Tibial nerve (tissue), 4 donors: Measurements from ENCODE around the gene ALK. TPM values are rescaled to one million over a fixed set of nuclear protein-coding genes. Genes with fewer than 3 reads are reported as not detected.

Experiments
- DNase-seq, 2 donors: peaks; one replicate each; pipeline ENCODE4 v3.0.0-alpha.2; 2019; ENCODE audit warnings: low spot score in 2 of 2
- H3K27ac ChIP-seq, 4 donors: fragments of 200-600 bp; sonication (generic) in 3 of 4; one replicate each; pipeline ENCODE4 v1.5.1; 2017 to 2019; ENCODE audit warnings: mild to moderate bottlenecking in 1 of 4
- H3K27me3 ChIP-seq, 2 donors: fragments of 200-600 bp; sonication (generic) in 1 of 2; one replicate each; pipeline versions ENCODE4 v1.5.1 to v1.6.0; 2017 to 2019
- H3K36me3 ChIP-seq, 3 donors: fragments of 200-600 bp; sonication (generic); one replicate each; pipeline ENCODE4 v1.5.1; 2018 to 2019
- H3K4me1 ChIP-seq, 4 donors: fragments of 200-600 bp; sonication (generic) in 3 of 4; one replicate each; pipeline ENCODE4 v1.5.1; 2017 to 2019
- H3K4me3 ChIP-seq, 4 donors: fragments of 200-600 bp; sonication (generic) in 3 of 4; one replicate each; pipeline ENCODE4 v1.5.1; 2017 to 2019; ENCODE audit warnings: mild to moderate bottlenecking in 1 of 4, moderate library complexity in 1 of 4
- H3K9me3 ChIP-seq, 4 donors: fragments of 200-600 bp; sonication (generic) in 3 of 4; one replicate each; pipeline ENCODE4 v1.5.1; 2017 to 2019
- EP300 ChIP-seq, 2 donors: sonication (generic); formaldehyde crosslinking; IDR thresholded peaks; one replicate each; pipeline ENCODE4 v1.6.1; 2017; ENCODE audit warnings: antibody characterized with exemption in 2 of 2, mild to moderate bottlenecking in 1 of 2
- POLR2A ChIP-seq, 2 donors: fragments of 450-650 bp; IDR thresholded peaks; one replicate each; pipeline ENCODE4 v1.6.1; 2017; ENCODE audit warnings: antibody characterized with exemption in 2 of 2, mild to moderate bottlenecking in 2 of 2, moderate library complexity in 2 of 2
- WGBS, 2 donors: methylation state at CpG; one replicate each; pipeline ENCODE4 v1.1.5; 2018; 5-methylcytosine and 5-hydroxymethylcytosine counted together
- total RNA-seq, 4 donors: library from RNA; depleted of rRNA; stranded (reverse); fragments of >200 nt; gene quantifications; one replicate each; pipeline ENCODE4 v1.1.0, GENCODE V29; 2016
- TF ChIP-seq, protein P1 (sequence below), 5 experiments: fragments of 200-600 bp in 3 of 5; fragments of 450-650 bp in 2 of 5; sonication (generic) in 3 of 5; IDR thresholded peaks; one replicate each; pipeline ENCODE4 v1.5.1; 2016 to 2019; ENCODE audit warnings: antibody characterized with exemption in 5 of 5, mild to moderate bottlenecking in 3 of 5, moderate library complexity in 2 of 5

ALK gene
- total RNA-seq, 4 donors from 2014 or later = 0.39 to 4.8 (median 0.66) TPM

DNA sequence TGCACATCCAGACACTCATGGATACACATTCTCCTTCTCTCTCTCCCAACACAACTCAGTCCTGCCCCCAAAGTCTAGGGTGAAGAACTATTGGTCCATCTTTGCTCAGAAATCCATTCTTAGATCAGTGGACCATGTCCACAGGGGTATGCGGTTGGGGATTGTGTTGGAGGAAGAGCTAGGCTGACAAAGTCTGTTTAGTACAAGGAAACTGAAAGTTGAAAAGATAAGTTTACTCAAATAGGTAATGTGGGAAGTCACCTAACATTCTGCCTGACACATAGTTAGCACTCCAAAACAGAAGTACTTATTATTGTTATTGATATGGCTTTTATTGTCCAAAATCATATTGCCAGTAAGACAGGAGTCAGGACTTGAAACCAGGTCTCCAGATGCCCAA, 55.9 kb downstream of the ALK start:
- TF ChIP-seq, protein P1, sequence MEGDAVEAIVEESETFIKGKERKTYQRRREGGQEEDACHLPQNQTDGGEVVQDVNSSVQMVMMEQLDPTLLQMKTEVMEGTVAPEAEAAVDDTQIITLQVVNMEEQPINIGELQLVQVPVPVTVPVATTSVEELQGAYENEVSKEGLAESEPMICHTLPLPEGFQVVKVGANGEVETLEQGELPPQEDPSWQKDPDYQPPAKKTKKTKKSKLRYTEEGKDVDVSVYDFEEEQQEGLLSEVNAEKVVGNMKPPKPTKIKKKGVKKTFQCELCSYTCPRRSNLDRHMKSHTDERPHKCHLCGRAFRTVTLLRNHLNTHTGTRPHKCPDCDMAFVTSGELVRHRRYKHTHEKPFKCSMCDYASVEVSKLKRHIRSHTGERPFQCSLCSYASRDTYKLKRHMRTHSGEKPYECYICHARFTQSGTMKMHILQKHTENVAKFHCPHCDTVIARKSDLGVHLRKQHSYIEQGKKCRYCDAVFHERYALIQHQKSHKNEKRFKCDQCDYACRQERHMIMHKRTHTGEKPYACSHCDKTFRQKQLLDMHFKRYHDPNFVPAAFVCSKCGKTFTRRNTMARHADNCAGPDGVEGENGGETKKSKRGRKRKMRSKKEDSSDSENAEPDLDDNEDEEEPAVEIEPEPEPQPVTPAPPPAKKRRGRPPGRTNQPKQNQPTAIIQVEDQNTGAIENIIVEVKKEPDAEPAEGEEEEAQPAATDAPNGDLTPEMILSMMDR (IDR thresholded peaks at IDR 0.05) = no peak
- TF ChIP-seq EP300 (IDR thresholded peaks at IDR 0.05) = no peak
- TF ChIP-seq POLR2A (IDR thresholded peaks at IDR 0.05) = no peak
- H3K36me3 ChIP-seq = no peaks in the 10 kb centered on the region
- DNase-seq = no peak
- H3K4me3 ChIP-seq = no peak overlapping the region
- H3K27me3 ChIP-seq = no peaks in the 10 kb centered on the region
- no peaks in the 10 kb centered on the region for H3K4me1 ChIP-seq
- H3K27ac ChIP-seq = no peak overlapping the region
- WGBS, 2 donors = 82 to 89% methylated on average over 1 of the region's 1 CpG
- H3K9me3 ChIP-seq = no peaks in the 10 kb centered on the region

DNA sequence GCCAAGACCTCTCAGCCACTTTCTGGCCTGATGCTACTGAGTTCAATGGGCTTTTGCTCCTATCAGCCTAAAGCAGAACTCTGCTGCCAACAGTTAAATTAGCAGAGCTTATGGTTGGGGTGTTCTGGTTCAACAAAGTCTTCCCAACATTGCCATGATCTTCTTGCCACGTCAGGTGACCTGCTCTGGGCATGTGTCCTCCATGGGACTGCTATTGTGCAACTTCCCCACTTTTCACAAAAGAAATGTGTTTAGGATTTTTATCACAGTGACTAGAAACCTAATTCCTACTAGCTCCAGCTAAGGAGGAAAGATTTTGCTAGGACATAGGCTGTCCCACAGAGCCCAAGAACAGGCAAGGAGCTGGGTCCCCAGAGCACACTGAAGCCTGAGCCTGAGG, 56.4 kb downstream of the ALK start:
- TF ChIP-seq POLR2A (IDR thresholded peaks at IDR 0.05) = no peak
- TF ChIP-seq, protein P1 (IDR thresholded peaks at IDR 0.05) = no peak
- TF ChIP-seq EP300 (IDR thresholded peaks at IDR 0.05) = no peak
- DNase-seq = peak in 1 of 2 donors; percentile 9
- no peak overlapping the region for H3K4me3 ChIP-seq
- no peaks in the 10 kb centered on the region for H3K27me3 ChIP-seq
- 0 to 33% methylated on average over 1 of the region's 1 CpG for WGBS, 2 donors
- H3K27ac ChIP-seq = no peak overlapping the region
- no peaks in the 10 kb centered on the region for H3K4me1 ChIP-seq
- no peaks in the 10 kb centered on the region for H3K36me3 ChIP-seq
- no peaks in the 10 kb centered on the region for H3K9me3 ChIP-seq

DNA sequence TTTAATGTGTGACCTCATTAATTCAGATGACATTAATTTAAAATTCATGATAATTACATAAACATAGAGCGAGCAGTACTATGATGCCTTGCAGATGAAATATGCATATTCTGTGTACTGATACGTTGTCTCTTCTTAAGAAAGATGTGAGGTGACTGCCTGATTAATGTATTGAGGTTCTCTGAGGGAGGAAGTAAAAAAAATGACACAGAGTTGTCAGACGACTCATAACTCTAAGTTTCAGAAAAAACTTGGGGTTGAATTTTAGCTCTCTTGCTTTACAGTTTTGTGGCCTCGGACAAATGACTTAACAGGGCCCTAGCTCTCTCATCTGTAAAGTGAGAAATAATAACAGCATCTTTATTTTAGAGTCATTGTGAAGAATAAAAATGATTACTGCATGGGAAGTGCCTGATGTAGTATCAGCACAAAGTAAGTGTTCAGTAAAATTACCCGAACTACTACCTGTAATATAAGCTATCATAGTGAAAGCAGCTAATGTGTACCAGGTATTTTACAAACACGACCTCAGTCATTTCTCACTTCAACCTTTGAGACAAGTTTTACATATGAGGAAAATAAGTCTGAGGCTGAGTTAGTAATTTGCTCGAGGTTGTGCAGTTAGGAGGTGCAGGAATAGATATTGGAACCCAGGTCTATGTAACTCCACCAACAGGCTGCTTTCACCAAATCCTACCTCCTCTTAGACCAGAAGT, 65.3 kb downstream of the ALK start:
- no peaks in the 10 kb centered on the region for H3K4me1 ChIP-seq
- WGBS, 2 donors = 86 to 88% methylated on average over 7 of the region's 7 CpGs
- no peak for TF ChIP-seq EP300 (IDR thresholded peaks at IDR 0.05)
- no peak for TF ChIP-seq POLR2A (IDR thresholded peaks at IDR 0.05)
- TF ChIP-seq, protein P1 (IDR thresholded peaks at IDR 0.05) = no peak
- H3K27ac ChIP-seq = no peak overlapping the region
- peaks cover 0 to 10% (median 0%) of the 10 kb centered on the region in 4 donors for H3K9me3 ChIP-seq
- DNase-seq = no peak
- H3K4me3 ChIP-seq = no peak overlapping the region
- no peaks in the 10 kb centered on the region for H3K27me3 ChIP-seq
- no peaks in the 10 kb centered on the region for H3K36me3 ChIP-seq

DNA sequence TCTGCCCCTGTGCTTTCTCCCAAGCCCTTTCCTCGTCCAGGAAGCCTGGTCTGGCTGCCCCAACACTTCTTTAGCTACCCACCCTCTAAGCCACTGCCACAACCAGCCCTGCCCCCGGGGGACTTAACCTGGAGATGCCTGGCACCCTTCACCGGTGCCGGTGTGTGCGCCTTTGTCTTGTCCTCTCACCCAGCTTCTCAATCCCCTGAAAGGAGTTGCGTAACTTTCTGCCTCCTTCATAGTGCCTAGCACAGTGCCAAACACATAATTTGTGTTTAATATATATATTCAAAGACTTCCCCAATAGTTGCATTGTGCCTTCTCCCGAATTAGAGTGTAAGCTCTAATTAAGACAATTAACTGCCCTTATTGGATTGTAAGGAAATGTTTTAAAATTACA, 70.6 kb downstream of the ALK start:
- 79 to 81% methylated on average over 7 of the region's 7 CpGs for WGBS, 2 donors
- H3K36me3 ChIP-seq = no peaks in the 10 kb centered on the region
- no peak overlapping the region for H3K27ac ChIP-seq
- peaks cover 0 to 10% (median 0%) of the 10 kb centered on the region in 4 donors for H3K9me3 ChIP-seq
- TF ChIP-seq POLR2A (IDR thresholded peaks at IDR 0.05) (no peak), EP300 (IDR thresholded peaks at IDR 0.05) (no peak)
- TF ChIP-seq, protein P1 (IDR thresholded peaks at IDR 0.05) = no peak
- no peaks in the 10 kb centered on the region for H3K4me1 ChIP-seq
- no peak for DNase-seq
- no peaks in the 10 kb centered on the region for H3K27me3 ChIP-seq
- H3K4me3 ChIP-seq = no peak overlapping the region

DNA sequence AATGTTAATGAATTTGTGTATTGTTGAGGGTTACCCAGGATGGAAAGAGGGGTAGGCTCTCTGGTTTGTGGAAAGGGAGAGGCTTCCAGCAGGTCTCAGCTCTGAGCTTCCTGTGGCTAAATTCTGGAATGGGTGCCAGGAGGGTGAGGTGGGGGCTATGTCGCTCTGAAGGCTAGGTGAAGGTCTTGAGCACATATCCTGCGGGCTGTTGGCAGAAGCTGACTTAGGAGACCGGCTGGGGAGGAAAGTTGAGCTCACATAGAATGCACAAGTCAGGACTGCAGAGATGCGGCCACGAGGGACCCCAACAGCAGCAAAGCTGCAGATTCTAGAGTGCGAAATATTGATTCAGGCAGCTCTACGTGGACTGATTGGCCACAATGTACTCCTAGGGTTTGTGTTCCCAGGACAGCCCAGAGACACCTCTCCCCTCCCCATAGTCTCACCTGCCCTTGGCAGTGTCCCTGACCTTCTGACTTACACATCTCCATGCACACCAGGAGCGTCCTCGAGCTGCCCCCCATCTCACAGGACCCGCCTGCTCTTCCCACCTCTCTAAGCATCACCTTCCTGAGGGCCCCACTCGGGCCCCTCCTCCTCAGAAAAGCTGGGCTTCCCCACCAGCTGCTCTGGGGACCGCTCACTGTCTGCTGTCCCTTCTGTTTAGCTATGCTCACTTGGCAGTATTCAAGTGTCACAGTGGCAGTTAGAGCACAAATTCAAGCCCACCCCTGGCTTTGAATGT, 72.6 kb downstream of the ALK start:
- TF ChIP-seq EP300 (IDR thresholded peaks at IDR 0.05) = no peak
- TF ChIP-seq, protein P1 (IDR thresholded peaks at IDR 0.05) = no peak
- no peak for TF ChIP-seq POLR2A (IDR thresholded peaks at IDR 0.05)
- Histone ChIP-seq H3K27ac (no peak overlapping the region), H3K36me3 (no peaks in the 10 kb centered on the region), H3K4me3 (no peak overlapping the region), H3K9me3 (peaks cover 0 to 10% (median 0%) of the 10 kb centered on the region in 4 donors), H3K27me3 (no peaks in the 10 kb centered on the region), H3K4me1 (no peaks in the 10 kb centered on the region)
- DNase-seq = no peak
- WGBS, 2 donors = 70 to 72% methylated on average over 12 of the region's 12 CpGs
